NCI-H510A treated with DMSO at 0.1 percent for 48 hours (cell line): Measurements from ENCODE around the gene TMEM255B.
"Not testable (repeated sequence)": the region's sequence is repeated elsewhere in the genome, so short reads cannot be mapped to it uniquely, and the experiment has no call there.

Experiments
- DNase-seq: peaks from one replicate; lab custom pipeline; 2025; lab: John Stamatoyannopoulos, UW

Gene TMEM255B

GRCh38 chr13:113787694-113788093, 28.7 kb downstream of the TMEM255B start:
- no peak for DNase-seq

- no peak for DNase-seq
These were observed 29.5 kb downstream of the TMEM255B start for GRCh38 chr13:113788413-113789135.

- no peak for DNase-seq
These were observed 30.1 kb downstream of the TMEM255B start for GRCh38 chr13:113789167-113789566.

- DNase-seq, result not testable (repeated sequence)
These were observed 30.9 kb downstream of the TMEM255B start for GRCh38 chr13:113789931-113790330.

- DNase-seq, result no peak
These were observed 32.2 kb downstream of the TMEM255B start for GRCh38 chr13:113791226-113791625.

- no peak for DNase-seq
These were observed 32.7 kb downstream of the TMEM255B start for GRCh38 chr13:113791761-113792160.

GRCh38 chr13:113792236-113792770, 33.3 kb downstream of the TMEM255B start:
- no peak for DNase-seq

- no peak for DNase-seq
These were observed 34.1 kb downstream of the TMEM255B start for GRCh38 chr13:113792886-113793717.

- no peak for DNase-seq
These were observed 34.7 kb downstream of the TMEM255B start for GRCh38 chr13:113793718-113794085.

- no peak for DNase-seq
These were observed 35.1 kb downstream of the TMEM255B start for GRCh38 chr13:113794086-113794485.

- no peak for DNase-seq
These were observed 35.7 kb downstream of the TMEM255B start for GRCh38 chr13:113794764-113795173.

GRCh38 chr13:113795362-113795761, 36.3 kb downstream of the TMEM255B start:
- DNase-seq, result not testable (repeated sequence)

- no peak for DNase-seq
These were observed 37.4 kb downstream of the TMEM255B start for GRCh38 chr13:113796211-113796963.

- DNase-seq, result no peak
These were observed 38.1 kb downstream of the TMEM255B start for GRCh38 chr13:113796964-113797676.

GRCh38 chr13:113798200-113798811, 39.3 kb downstream of the TMEM255B start:
- no peak for DNase-seq

- DNase-seq, result no peak
These were observed 41.5 kb downstream of the TMEM255B start for GRCh38 chr13:113800576-113800926.

- no peak for DNase-seq
These were observed 42.4 kb downstream of the TMEM255B start for GRCh38 chr13:113801289-113801961.

- no peak for DNase-seq
These were observed 43.1 kb downstream of the TMEM255B start for GRCh38 chr13:113802090-113802531.

- no peak for DNase-seq
These were observed 43.7 kb downstream of the TMEM255B start for GRCh38 chr13:113802761-113803160.

GRCh38 chr13:113803409-113804016, 44.5 kb downstream of the TMEM255B start:
- DNase-seq, result no peak
